Measurements from ENCODE around the gene TBX10.
"Not testable (repeated sequence)": the region's sequence is repeated elsewhere in the genome, so short reads cannot be mapped to it uniquely, and the experiment has no call there.

The TBX10 gene

GRCh38 chr11:67600324-67601029 lies 39.1 kb downstream of the TBX10 start:
- Histone ChIP-seq H3K27ac (no peak overlapping the region), H3K9me3 (ENCODE audit: low read depth, low read length) (no peaks in the 10 kb centered on the region), H3K36me3 (ENCODE audit: insufficient read depth, low read length) (no peaks in the 10 kb centered on the region), H3K4me3 (no peak overlapping the region), H3K9ac (ENCODE audit: insufficient read length) (no peak overlapping the region)
- DNase-seq (ENCODE audit: low read depth, low spot score) = no peak
- TF ChIP-seq FOXP2 (optimal IDR thresholded peaks at IDR 0.05; ENCODE audit: control extremely low read depth, extremely low read length, insufficient read depth) (no peak), EZH2 (IDR thresholded peaks at IDR 0.05) (no peak), POLR2AphosphoS5 (IDR thresholded peaks at IDR 0.05; ENCODE audit: borderline replicate concordance, low read depth, low read length) (no peak)

- Histone ChIP-seq H3K9ac (ENCODE audit: insufficient read length) (no peak overlapping the region), H3K9me3 (ENCODE audit: low read depth, low read length) (no peaks in the 10 kb centered on the region), H3K36me3 (ENCODE audit: insufficient read depth, low read length) (no peaks in the 10 kb centered on the region), H3K27ac (no peak overlapping the region), H3K4me3 (no peak overlapping the region)
- no peak for DNase-seq (ENCODE audit: low read depth, low spot score)
- TF ChIP-seq FOXP2 (optimal IDR thresholded peaks at IDR 0.05; ENCODE audit: control extremely low read depth, extremely low read length, insufficient read depth) = no peak
- TF ChIP-seq POLR2AphosphoS5 (IDR thresholded peaks at IDR 0.05; ENCODE audit: borderline replicate concordance, low read depth, low read length) = no peak
Measured at GRCh38 chr11:67599149-67599548, 40.4 kb downstream of the TBX10 start.

- not testable (repeated sequence) for DNase-seq (ENCODE audit: low read depth, low spot score); H3K9me3 ChIP-seq (ENCODE audit: low read depth, low read length); H3K9ac ChIP-seq (ENCODE audit: insufficient read length); H3K4me3 ChIP-seq; H3K36me3 ChIP-seq (ENCODE audit: insufficient read depth, low read length); H3K27ac ChIP-seq
Measured at GRCh38 chr11:67597963-67598362, 41.6 kb downstream of the TBX10 start.

GRCh38 chr11:67597458-67597857 lies 42.1 kb downstream of the TBX10 start:
- not testable (repeated sequence) for H3K9me3 ChIP-seq (ENCODE audit: low read depth, low read length); H3K27ac ChIP-seq; DNase-seq (ENCODE audit: low read depth, low spot score)

GRCh38 chr11:67596753-67597300 lies 42.7 kb downstream of the TBX10 start:
- H3K27ac ChIP-seq = no peak overlapping the region

More at GRCh38 chr11:67597458-67597857, 42.1 kb downstream of the TBX10 start:
- H3K36me3 ChIP-seq (ENCODE audit: insufficient read depth, low read length); H3K9ac ChIP-seq (ENCODE audit: insufficient read length); H3K4me3 ChIP-seq: not testable (repeated sequence)

GRCh38 chr11:67594480-67594879 lies 45.1 kb downstream of the TBX10 start:
- Histone ChIP-seq H3K36me3 (ENCODE audit: insufficient read depth, low read length) (no peaks in the 10 kb centered on the region), H3K4me3 (no peak overlapping the region), H3K9me3 (ENCODE audit: low read depth, low read length) (no peaks in the 10 kb centered on the region), H3K27ac (no peak overlapping the region), H3K9ac (ENCODE audit: insufficient read length) (no peak overlapping the region)
- no peak for TF ChIP-seq POLR2AphosphoS5 (IDR thresholded peaks at IDR 0.05; ENCODE audit: borderline replicate concordance, low read depth, low read length)
- TF ChIP-seq FOXP2 (optimal IDR thresholded peaks at IDR 0.05; ENCODE audit: control extremely low read depth, extremely low read length, insufficient read depth) = no peak
- no peak for TF ChIP-seq EZH2 (IDR thresholded peaks at IDR 0.05)
- no peak for DNase-seq (ENCODE audit: low read depth, low spot score)

More at GRCh38 chr11:67596753-67597300, 42.7 kb downstream of the TBX10 start:
- Histone ChIP-seq H3K4me3 (no peak overlapping the region), H3K9me3 (ENCODE audit: low read depth, low read length) (no peaks in the 10 kb centered on the region), H3K9ac (ENCODE audit: insufficient read length) (no peak overlapping the region), H3K36me3 (ENCODE audit: insufficient read depth, low read length) (no peaks in the 10 kb centered on the region)
- TF ChIP-seq FOXP2 (optimal IDR thresholded peaks at IDR 0.05; ENCODE audit: control extremely low read depth, extremely low read length, insufficient read depth) = no peak
- no peak for TF ChIP-seq POLR2AphosphoS5 (IDR thresholded peaks at IDR 0.05; ENCODE audit: borderline replicate concordance, low read depth, low read length)
- TF ChIP-seq EZH2 (IDR thresholded peaks at IDR 0.05) = no peak
- no peak for DNase-seq (ENCODE audit: low read depth, low spot score)

- DNase-seq (ENCODE audit: low read depth, low spot score) = no peak
- Histone ChIP-seq H3K9me3 (ENCODE audit: low read depth, low read length) (no peaks in the 10 kb centered on the region), H3K36me3 (ENCODE audit: insufficient read depth, low read length) (no peaks in the 10 kb centered on the region), H3K4me3 (no peak overlapping the region), H3K9ac (ENCODE audit: insufficient read length) (no peak overlapping the region), H3K27ac (no peak overlapping the region)
- TF ChIP-seq POLR2AphosphoS5 (IDR thresholded peaks at IDR 0.05; ENCODE audit: borderline replicate concordance, low read depth, low read length) (no peak), EZH2 (IDR thresholded peaks at IDR 0.05) (no peak), FOXP2 (optimal IDR thresholded peaks at IDR 0.05; ENCODE audit: control extremely low read depth, extremely low read length, insufficient read depth) (no peak)
Measured at GRCh38 chr11:67593565-67593905, 46.0 kb downstream of the TBX10 start.

- DNase-seq (ENCODE audit: low read depth, low spot score) = no peak
- Histone ChIP-seq H3K4me3 (no peak overlapping the region), H3K9ac (ENCODE audit: insufficient read length) (no peak overlapping the region), H3K36me3 (ENCODE audit: insufficient read depth, low read length) (peaks cover 3% of the 10 kb centered on the region; the same call in 1 of the 2 replicates), H3K27ac (no peak overlapping the region), H3K9me3 (ENCODE audit: low read depth, low read length) (no peaks in the 10 kb centered on the region)
- TF ChIP-seq POLR2AphosphoS5 (IDR thresholded peaks at IDR 0.05; ENCODE audit: borderline replicate concordance, low read depth, low read length) (no peak), EZH2 (IDR thresholded peaks at IDR 0.05) (no peak), FOXP2 (optimal IDR thresholded peaks at IDR 0.05; ENCODE audit: control extremely low read depth, extremely low read length, insufficient read depth) (no peak)
Measured at GRCh38 chr11:67592880-67593564, 46.5 kb downstream of the TBX10 start.

- not testable (repeated sequence) for H3K4me3 ChIP-seq; H3K27ac ChIP-seq; H3K9ac ChIP-seq (ENCODE audit: insufficient read length); DNase-seq (ENCODE audit: low read depth, low spot score); H3K9me3 ChIP-seq (ENCODE audit: low read depth, low read length)
- H3K36me3 ChIP-seq (ENCODE audit: insufficient read depth, low read length) = peaks cover 35% of the 10 kb centered on the region
Measured at GRCh38 chr11:67588899-67589415, 50.6 kb downstream of the TBX10 start.
